ENCODE measurements around the gene LRRC36. TPM values are rescaled to one million over a fixed set of nuclear protein-coding genes. Genes with fewer than 3 reads are reported as not detected.
A peak's percentile ranks its signal among the peaks of the same experiment; 100 is the strongest.

The LRRC36 gene
- total and polyA plus RNA-seq, 9 of the 15 experiments (the other 6 are each of a cell fraction or from before 2014, with no cell fraction given), result 0.09 to 0.40 (median 0.17) TPM; not detected in 1

DNA sequence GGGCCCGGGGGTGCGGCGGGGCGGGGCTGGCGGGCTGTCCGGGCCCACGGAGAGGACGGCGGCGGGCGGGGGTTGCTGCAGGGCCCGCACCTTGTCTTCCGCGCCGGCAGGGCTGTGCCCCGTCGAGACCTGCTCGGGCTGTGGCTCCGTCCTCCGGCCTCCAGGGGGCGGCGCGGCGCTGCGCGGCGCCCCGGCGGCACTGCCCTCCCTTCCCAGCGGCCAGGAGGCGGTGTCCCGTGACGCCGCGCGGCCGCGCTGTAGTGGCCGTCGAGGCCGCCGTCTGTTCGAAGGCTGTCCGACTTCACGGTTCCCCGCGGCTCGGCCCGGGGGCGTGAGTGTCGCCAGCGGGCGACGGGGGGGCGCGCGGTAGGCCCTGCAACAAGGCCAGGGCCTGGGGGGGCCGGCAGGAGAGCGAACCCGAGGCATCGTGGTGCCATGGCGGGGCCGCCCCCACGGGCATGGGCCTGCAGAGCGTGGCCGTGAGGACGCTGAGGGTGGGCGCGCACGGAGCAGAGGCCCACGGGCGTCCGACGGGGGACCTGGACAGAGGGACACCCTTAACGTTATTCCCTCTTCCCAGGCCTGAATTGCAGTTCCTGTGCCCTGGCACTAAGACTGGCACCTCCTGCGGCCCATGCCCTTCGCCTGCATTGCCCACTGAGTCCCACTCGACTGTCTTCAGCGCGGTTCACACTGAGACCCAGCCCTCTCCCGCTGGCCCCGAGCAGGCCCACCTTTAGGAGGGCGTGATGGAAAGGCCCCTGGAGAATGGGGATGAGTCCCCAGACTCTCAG, 47.1 kb upstream of the LRRC36 start, which contains the start of gene PLEKHG4 (continued):
- TF ChIP-seq, protein P1, sequence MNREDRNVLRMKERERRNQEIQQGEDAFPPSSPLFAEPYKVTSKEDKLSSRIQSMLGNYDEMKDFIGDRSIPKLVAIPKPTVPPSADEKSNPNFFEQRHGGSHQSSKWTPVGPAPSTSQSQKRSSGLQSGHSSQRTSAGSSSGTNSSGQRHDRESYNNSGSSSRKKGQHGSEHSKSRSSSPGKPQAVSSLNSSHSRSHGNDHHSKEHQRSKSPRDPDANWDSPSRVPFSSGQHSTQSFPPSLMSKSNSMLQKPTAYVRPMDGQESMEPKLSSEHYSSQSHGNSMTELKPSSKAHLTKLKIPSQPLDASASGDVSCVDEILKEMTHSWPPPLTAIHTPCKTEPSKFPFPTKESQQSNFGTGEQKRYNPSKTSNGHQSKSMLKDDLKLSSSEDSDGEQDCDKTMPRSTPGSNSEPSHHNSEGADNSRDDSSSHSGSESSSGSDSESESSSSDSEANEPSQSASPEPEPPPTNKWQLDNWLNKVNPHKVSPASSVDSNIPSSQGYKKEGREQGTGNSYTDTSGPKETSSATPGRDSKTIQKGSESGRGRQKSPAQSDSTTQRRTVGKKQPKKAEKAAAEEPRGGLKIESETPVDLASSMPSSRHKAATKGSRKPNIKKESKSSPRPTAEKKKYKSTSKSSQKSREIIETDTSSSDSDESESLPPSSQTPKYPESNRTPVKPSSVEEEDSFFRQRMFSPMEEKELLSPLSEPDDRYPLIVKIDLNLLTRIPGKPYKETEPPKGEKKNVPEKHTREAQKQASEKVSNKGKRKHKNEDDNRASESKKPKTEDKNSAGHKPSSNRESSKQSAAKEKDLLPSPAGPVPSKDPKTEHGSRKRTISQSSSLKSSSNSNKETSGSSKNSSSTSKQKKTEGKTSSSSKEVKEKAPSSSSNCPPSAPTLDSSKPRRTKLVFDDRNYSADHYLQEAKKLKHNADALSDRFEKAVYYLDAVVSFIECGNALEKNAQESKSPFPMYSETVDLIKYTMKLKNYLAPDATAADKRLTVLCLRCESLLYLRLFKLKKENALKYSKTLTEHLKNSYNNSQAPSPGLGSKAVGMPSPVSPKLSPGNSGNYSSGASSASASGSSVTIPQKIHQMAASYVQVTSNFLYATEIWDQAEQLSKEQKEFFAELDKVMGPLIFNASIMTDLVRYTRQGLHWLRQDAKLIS (CRISPR knock-in tag; IDR thresholded peaks at IDR 0.05), result no peak; the same call in 1 of the 2 replicates
- TF ChIP-seq NCOA2 (IDR thresholded peaks at IDR 0.05; ENCODE audit: partially characterized antibody in 2 of 2) (no peak), CBFA2T3 (IDR thresholded peaks at IDR 0.05) (no peak), POLR2AphosphoS5 (IDR thresholded peaks at IDR 0.05; ENCODE audit: control insufficient read depth, insufficient read depth, low read depth, low read length) (peak; percentile 52; the same call in 1 of the 2 replicates), LCOR (CRISPR knock-in tag; IDR thresholded peaks at IDR 0.05) (no peak), KDM2B (CRISPR knock-in tag; IDR thresholded peaks at IDR 0.05) (peak; percentile 47; the same call in 1 of the 2 replicates), ZNF12 (CRISPR knock-in tag; IDR thresholded peaks at IDR 0.05) (peak; percentile 39; the same call in 1 of the 2 replicates), ZNF644 (tag; IDR thresholded peaks at IDR 0.05; ENCODE audit: low read depth) (peak; percentile 69; the same call in 1 of the 2 replicates), ARHGAP35 (IDR thresholded peaks at IDR 0.05; ENCODE audit: partially characterized antibody) (peak; percentile 79), KAT2B (IDR thresholded peaks at IDR 0.05; ENCODE audit: low read depth, low read length) (no peak), CREB1 (IDR thresholded peaks at IDR 0.05) (peak; percentile 78), CREB1 (CRISPR knock-in tag; IDR thresholded peaks at IDR 0.05) (peak; percentile 81), HSF4 (CRISPR knock-in tag; IDR thresholded peaks at IDR 0.05; ENCODE audit: borderline replicate concordance) (peak; percentile 74; the same call in 1 of the 2 replicates), ZNF586 (CRISPR knock-in tag; conservative IDR thresholded peaks at IDR 0.05) (no peak), HOXB6 (CRISPR knock-in tag; IDR thresholded peaks at IDR 0.05; ENCODE audit: borderline replicate concordance) (no peak)
- TF ChIP-seq, protein P2, sequence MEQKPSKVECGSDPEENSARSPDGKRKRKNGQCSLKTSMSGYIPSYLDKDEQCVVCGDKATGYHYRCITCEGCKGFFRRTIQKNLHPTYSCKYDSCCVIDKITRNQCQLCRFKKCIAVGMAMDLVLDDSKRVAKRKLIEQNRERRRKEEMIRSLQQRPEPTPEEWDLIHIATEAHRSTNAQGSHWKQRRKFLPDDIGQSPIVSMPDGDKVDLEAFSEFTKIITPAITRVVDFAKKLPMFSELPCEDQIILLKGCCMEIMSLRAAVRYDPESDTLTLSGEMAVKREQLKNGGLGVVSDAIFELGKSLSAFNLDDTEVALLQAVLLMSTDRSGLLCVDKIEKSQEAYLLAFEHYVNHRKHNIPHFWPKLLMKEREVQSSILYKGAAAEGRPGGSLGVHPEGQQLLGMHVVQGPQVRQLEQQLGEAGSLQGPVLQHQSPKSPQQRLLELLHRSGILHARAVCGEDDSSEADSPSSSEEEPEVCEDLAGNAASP (IDR thresholded peaks at IDR 0.05), result no peak
- TF ChIP-seq, protein P3, sequence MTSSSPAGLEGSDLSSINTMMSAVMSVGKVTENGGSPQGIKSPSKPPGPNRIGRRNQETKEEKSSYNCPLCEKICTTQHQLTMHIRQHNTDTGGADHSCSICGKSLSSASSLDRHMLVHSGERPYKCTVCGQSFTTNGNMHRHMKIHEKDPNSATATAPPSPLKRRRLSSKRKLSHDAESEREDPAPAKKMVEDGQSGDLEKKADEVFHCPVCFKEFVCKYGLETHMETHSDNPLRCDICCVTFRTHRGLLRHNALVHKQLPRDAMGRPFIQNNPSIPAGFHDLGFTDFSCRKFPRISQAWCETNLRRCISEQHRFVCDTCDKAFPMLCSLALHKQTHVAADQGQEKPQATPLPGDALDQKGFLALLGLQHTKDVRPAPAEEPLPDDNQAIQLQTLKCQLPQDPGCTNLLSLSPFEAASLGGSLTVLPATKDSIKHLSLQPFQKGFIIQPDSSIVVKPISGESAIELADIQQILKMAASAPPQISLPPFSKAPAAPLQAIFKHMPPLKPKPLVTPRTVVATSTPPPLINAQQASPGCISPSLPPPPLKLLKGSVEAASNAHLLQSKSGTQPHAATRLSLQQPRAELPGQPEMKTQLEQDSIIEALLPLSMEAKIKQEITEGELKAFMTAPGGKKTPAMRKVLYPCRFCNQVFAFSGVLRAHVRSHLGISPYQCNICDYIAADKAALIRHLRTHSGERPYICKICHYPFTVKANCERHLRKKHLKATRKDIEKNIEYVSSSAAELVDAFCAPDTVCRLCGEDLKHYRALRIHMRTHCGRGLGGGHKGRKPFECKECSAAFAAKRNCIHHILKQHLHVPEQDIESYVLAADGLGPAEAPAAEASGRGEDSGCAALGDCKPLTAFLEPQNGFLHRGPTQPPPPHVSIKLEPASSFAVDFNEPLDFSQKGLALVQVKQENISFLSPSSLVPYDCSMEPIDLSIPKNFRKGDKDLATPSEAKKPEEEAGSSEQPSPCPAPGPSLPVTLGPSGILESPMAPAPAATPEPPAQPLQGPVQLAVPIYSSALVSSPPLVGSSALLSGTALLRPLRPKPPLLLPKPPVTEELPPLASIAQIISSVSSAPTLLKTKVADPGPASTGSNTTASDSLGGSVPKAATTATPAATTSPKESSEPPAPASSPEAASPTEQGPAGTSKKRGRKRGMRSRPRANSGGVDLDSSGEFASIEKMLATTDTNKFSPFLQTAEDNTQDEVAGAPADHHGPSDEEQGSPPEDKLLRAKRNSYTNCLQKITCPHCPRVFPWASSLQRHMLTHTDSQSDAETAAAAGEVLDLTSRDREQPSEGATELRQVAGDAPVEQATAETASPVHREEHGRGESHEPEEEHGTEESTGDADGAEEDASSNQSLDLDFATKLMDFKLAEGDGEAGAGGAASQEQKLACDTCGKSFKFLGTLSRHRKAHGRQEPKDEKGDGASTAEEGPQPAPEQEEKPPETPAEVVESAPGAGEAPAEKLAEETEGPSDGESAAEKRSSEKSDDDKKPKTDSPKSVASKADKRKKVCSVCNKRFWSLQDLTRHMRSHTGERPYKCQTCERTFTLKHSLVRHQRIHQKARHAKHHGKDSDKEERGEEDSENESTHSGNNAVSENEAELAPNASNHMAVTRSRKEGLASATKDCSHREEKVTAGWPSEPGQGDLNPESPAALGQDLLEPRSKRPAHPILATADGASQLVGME (CRISPR knock-in tag; IDR thresholded peaks at IDR 0.05), result no peak

Data from K562 (cell line).